Activated CD8-positive, alpha-beta memory T cell treated with anti-CD3 and anti-CD28 coated beads, Interleukin-2, amount 10 ng/mL, durations not matched to agents 7 days and 5 days (primary cell): Measurements from ENCODE around the gene KRTAP1-3. TPM values are rescaled to one million over a fixed set of nuclear protein-coding genes. Genes with fewer than 3 reads are reported as not detected.
"Not testable (repeated sequence)": the region's sequence is repeated elsewhere in the genome, so short reads cannot be mapped to it uniquely, and the experiment has no call there.

Source experiments
- ATAC-seq: fragments of 150-1000 bp; cut with Tn5 transposase; one replicate; pipeline ENCODE4 v1.10.0; 2021; ENCODE audit warnings: moderate library complexity
- CTCF ChIA-PET: fragments of 350-600 bp; sonication (Branson Sonifier 250); formaldehyde crosslinking; loops from one replicate; lab custom pipeline; 2021; ENCODE audit warnings: antibody characterized with exemption; lab: Charles Lee
- DNase-seq: peaks from one replicate; pipeline ENCODE4 v3.0.0-alpha.2; 2020
- H3K27ac Mint-ChIP-seq: one replicate; pipeline ENCODE4 v1.8.0; 2021; ENCODE audit warnings: mild to moderate bottlenecking, mixed read lengths
- H3K27me3 Mint-ChIP-seq: one replicate; pipeline ENCODE4 v1.8.0; 2021; ENCODE audit warnings: mixed read lengths
- H3K36me3 Mint-ChIP-seq: one replicate; pipeline ENCODE4 v1.8.0; 2021; ENCODE audit warnings: mild to moderate bottlenecking, mixed read lengths
- H3K4me1 Mint-ChIP-seq: one replicate; pipeline ENCODE4 v1.8.0; 2021; ENCODE audit warnings: mixed read lengths
- H3K4me3 Mint-ChIP-seq: one replicate; pipeline ENCODE4 v1.8.0; 2021; ENCODE audit warnings: mild to moderate bottlenecking, moderate library complexity, mixed read lengths
- H3K9me3 Mint-ChIP-seq: one replicate; pipeline ENCODE4 v1.8.0; 2022; ENCODE audit warnings: low read depth, mixed read lengths
- total RNA-seq, 2 experiments: library from RNA; stranded (reverse); gene quantifications; one replicate each; pipeline ENCODE4 v1.2.3, GENCODE V29; 2021

KRTAP1-3 gene
- total RNA-seq, 2 experiments from 2014 or later: not detected

DNA sequence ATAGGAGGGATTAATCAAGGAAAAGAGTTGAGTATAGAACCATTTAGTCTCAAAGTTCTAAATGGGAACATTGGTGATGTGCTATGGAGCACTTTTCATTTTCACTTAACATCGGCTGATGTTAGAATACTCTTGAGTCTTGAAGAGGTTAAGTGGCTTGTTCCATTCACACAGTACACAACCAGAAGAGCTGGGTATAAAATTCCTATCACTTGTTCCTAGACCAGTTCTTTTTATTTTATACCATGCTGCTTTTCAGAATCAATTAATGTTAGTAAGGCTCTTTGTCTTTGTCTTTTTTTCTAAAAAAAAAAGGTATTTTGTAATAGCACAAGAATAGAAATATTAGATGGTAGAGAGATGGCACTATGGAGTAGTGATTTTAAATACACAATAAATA is 8.3 kb upstream of the KRTAP1-3 start:
- peaks cover 21% of the 10 kb centered on the region for H3K27me3 Mint-ChIP-seq
- H3K36me3 Mint-ChIP-seq: no peaks in the 10 kb centered on the region
- CTCF ChIA-PET: no interaction called here

DNA sequence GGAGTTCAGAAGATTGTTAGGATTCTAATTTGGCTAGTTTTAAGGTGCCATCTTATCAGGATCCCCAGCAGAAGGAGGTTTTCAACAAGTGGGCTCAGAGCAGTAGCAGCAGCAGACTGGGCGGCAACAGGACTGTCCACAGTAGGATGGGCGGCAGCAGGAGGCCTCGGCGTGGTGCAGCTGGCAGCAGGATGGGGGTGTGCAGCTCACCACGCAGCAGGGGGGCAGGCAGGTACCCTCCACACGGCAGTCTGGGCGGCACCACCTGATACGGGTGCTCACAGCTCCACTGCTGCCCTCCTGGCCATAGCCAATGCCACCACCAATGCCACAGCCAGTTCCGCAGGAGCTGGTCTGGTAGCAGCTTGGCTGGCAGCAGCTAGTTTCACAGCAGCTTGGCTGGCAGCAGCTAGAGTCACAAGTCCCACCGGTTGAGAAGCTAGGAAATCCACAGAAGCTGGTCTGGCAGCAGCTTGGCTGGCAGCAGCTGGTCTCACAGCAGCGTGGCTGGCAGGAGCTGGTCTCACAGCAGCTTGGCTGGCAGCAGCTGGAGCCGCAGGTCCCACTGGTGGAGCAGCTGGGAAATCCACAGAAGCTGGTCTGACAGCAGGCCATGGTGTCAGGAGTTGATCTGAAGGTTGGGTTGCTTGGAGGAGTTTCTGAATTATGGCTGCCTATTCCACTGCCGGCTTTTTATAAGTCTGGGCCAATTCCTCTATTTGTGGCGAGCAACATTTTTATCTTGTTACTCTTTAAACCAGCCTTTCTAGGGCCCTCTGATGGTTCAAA is 6.3 kb upstream of the KRTAP1-3 start, which contains the start of gene KRTAP1-1:
Gene KRTAP1-1 (minus strand): TSS at position 668 of the 789 bp plus-strand sequence. CDS start 53 bp downstream, at position 615.
- H3K36me3 Mint-ChIP-seq, H3K4me3 Mint-ChIP-seq, ATAC-seq, H3K9me3 Mint-ChIP-seq, DNase-seq, H3K4me1 Mint-ChIP-seq, CTCF ChIA-PET, H3K27ac Mint-ChIP-seq: not testable (repeated sequence)
- peaks cover 19% of the 10 kb centered on the region for H3K27me3 Mint-ChIP-seq

More for the DNA sequence above, 8.3 kb upstream of the KRTAP1-3 start:
- H3K4me1 Mint-ChIP-seq: no peaks in the 10 kb centered on the region
- no peak overlapping the region for H3K27ac Mint-ChIP-seq
- no peak overlapping the region for H3K4me3 Mint-ChIP-seq
- H3K9me3 Mint-ChIP-seq: peaks cover 3% of the 10 kb centered on the region
- ATAC-seq (no peak), DNase-seq (no peak)

- CTCF ChIA-PET: no interaction called here
- H3K4me3 Mint-ChIP-seq: no peak overlapping the region
- H3K36me3 Mint-ChIP-seq: no peaks in the 10 kb centered on the region
- no peaks in the 10 kb centered on the region for H3K4me1 Mint-ChIP-seq
- H3K27ac Mint-ChIP-seq: no peak overlapping the region
- H3K27me3 Mint-ChIP-seq: peaks cover 20% of the 10 kb centered on the region
- H3K9me3 Mint-ChIP-seq: peaks cover 3% of the 10 kb centered on the region
- DNase-seq (no peak), ATAC-seq (no peak)
Observed at GRCh38 chr17:41037853-41038350, 3.2 kb upstream of the KRTAP1-3 start.

DNA sequence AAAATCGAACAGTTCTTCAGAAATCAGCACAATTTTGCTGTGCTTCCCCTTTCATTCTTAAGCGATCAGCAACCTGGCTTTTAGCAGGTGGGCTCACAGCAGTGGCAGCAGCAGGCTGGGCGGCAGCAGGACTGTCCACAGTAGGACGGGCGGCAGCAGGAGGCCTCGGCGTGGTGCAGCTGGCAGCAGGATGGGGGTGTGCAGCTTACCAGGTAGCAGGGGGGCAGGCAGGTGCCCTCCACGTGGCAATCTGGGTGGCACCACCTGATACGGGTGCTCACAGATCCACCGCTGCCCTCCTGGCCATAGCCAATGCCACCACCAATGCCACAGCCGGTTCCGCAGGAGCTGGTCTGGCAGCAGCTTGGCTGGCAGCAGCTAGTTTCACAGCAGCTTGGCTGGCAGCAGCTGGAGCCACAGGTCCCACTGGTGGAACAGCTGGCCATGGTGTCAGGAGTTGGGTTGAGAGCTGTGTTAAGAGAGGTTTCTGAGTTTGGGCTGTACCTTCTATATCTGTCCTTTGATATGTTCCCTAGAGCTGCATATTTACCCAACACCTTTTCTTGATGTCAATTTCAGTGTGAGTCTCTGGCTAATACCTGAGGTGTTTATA is 4.9 kb downstream of the KRTAP1-3 start, which contains the start of gene KRTAP1-4:
Gene KRTAP1-4 (minus strand): TSS at position 563 of the 613 bp plus-strand sequence. CDS start 117 bp downstream, at position 446.
- no peaks in the 10 kb centered on the region for H3K36me3 Mint-ChIP-seq
- no peaks in the 10 kb centered on the region for H3K4me1 Mint-ChIP-seq
- CTCF ChIA-PET: no interaction called here
- no peak within 1 kb of the TSS for H3K4me3 Mint-ChIP-seq
- H3K9me3 Mint-ChIP-seq: no peaks in the 10 kb centered on the region
- peaks cover 52% of the 10 kb centered on the region for H3K27me3 Mint-ChIP-seq
- H3K27ac Mint-ChIP-seq: no peak within 1 kb of the TSS
- no peak for DNase-seq
- ATAC-seq: no peak

DNA sequence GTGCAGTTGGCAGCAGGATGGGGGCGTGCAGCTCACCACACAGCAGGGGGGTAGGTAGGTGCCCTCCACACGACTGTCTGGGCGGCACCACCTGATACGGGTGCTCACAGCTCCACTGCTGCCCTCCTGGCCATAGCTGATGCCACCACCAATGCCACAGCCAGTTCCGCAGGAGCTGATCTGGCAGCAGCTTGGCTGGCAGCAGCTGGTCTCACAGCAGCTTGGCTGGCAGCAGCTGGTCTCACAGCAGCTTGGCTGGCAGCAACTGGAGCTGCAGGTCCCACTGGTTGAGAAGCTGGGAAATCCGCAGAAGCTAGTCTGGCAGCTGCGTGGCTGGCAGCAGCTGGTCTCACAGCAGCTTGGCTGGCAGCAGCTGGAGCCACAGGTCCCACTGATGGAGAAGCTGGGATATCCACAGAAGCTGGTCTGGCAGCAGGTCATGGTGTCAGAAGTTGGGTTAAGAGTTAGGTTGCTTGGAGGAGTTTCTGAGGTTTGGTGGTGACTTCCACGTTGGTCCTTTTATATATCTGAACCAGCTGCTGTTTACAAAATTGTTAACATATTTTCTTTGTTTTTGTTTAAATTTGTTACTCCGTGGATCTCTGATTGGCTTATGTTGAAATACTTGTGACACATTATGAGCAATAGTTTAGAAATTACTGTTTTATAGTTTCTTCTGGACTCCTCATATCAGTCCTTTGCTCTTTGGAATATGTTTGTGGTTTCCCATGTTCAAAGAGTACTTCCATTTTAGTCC is 7.8 kb downstream of the KRTAP1-3 start, which contains the start of gene KRTAP1-5:
Gene KRTAP1-5 (minus strand): TSS at position 494 of the 757 bp plus-strand sequence. CDS start 53 bp downstream, at position 441.
- DNase-seq (no peak), ATAC-seq (no peak)
- Mint-ChIP-seq H3K9me3 (no peaks in the 10 kb centered on the region), H3K36me3 (no peaks in the 10 kb centered on the region), H3K27me3 (peaks cover 49% of the 10 kb centered on the region), H3K4me3 (no peak within 1 kb of the TSS), H3K4me1 (no peaks in the 10 kb centered on the region), H3K27ac (no peak within 1 kb of the TSS)
- CTCF ChIA-PET: no interaction called here

DNA sequence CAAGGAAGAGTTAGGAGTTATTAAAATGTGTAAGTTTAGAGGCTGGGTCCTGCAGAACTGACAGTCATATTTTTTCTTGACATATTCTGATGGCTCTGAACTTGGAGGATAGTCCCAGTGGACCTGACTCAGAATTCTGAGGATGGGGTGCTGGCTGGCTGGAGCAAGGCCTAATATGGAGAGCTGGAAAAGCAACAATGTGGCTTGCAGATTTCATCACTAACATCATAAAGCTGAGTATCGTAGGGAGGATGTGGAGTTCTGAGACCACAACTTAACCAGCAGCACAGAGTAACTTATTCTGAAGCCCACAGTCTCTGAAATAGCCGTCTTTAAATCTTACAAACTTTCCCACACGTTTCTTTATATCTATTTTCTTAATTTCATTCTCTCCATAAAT is 10.0 kb downstream of the KRTAP1-3 start:
- CTCF ChIA-PET: no interaction called here
- Mint-ChIP-seq H3K36me3 (no peaks in the 10 kb centered on the region), H3K27ac (no peak overlapping the region), H3K4me1 (no peaks in the 10 kb centered on the region), H3K9me3 (no peaks in the 10 kb centered on the region), H3K4me3 (no peak overlapping the region), H3K27me3 (peaks cover 37% of the 10 kb centered on the region)
- ATAC-seq (no peak), DNase-seq (no peak)

- no peak overlapping the region for H3K4me3 Mint-ChIP-seq
- no peaks in the 10 kb centered on the region for H3K9me3 Mint-ChIP-seq
- no peaks in the 10 kb centered on the region for H3K36me3 Mint-ChIP-seq
- no peaks in the 10 kb centered on the region for H3K4me1 Mint-ChIP-seq
- CTCF ChIA-PET: no interaction called here
- peaks cover 17% of the 10 kb centered on the region for H3K27me3 Mint-ChIP-seq
- DNase-seq: no peak
- H3K27ac Mint-ChIP-seq: no peak overlapping the region
- ATAC-seq: no peak
Observed at GRCh38 chr17:41020336-41020735, 14.3 kb downstream of the KRTAP1-3 start.

GRCh38 chr17:41019415-41019814 is 15.3 kb downstream of the KRTAP1-3 start:
- CTCF ChIA-PET: interaction anchor here (0.7 kb wide), 1 partner anchor 45 kb away, joined by 3 read pairs; no protein-coding TSS in a partner anchor
- no peaks in the 10 kb centered on the region for H3K36me3 Mint-ChIP-seq

DNA sequence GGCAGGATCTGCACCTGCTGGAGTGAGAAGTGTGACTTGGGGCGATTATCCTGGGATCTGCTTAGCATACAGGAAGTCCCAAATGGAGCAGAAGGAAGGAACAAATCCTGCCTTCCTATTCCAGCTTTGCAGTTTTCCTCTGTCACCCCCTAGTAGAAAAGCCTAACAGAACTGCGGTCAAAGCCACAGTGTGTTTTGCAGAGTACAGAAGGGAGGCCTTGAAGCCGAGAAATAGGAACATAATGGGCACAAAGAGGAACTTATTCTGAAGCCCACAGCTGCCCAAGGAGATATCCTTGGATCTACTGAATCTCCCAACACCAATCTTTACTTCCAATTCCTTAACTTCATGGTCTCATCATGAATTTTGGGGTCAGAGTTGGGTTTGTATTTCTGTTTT is 16.1 kb downstream of the KRTAP1-3 start:
- Mint-ChIP-seq H3K4me3 (no peak overlapping the region), H3K4me1 (no peaks in the 10 kb centered on the region), H3K9me3 (no peaks in the 10 kb centered on the region), H3K27ac (no peak overlapping the region), H3K27me3 (peaks cover 13% of the 10 kb centered on the region), H3K36me3 (no peaks in the 10 kb centered on the region)
- ATAC-seq (no peak), DNase-seq (no peak)
- CTCF ChIA-PET: no interaction called here

More at GRCh38 chr17:41019415-41019814, 15.3 kb downstream of the KRTAP1-3 start:
- Mint-ChIP-seq H3K9me3 (no peaks in the 10 kb centered on the region), H3K27ac (no peak overlapping the region), H3K27me3 (peaks cover 15% of the 10 kb centered on the region), H3K4me1 (no peaks in the 10 kb centered on the region), H3K4me3 (no peak overlapping the region)
- DNase-seq: no peak
- ATAC-seq: no peak

DNA sequence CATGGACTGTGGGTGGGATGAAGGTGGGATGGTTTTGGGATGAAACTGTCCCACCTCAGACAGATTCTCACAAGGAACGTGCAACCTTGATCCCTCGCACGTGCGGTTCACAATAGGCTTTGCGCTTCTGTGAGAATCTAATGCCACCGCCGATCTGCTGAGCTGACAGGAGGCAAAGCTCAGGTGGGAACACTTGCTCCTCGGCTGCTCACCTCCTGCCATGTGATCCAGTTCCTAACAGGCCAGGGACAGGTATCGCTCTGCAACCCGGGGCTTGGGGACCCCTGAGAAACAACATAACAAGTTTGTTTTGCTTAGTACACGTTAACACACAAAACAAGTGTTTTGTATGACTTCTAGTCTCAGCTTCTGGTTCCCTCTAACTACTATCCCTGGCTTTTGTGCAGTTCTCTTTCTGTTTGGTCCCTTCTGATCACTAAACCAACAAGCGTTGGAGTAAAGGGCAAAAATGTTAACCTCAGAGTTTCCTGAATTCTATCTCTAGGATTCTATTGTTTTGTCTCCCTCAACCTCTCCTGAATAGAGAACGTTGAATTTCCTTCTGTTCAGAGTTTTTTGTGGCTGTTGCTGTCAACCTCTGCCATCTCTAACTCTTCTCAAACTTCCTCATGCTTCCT is 18.0 kb downstream of the KRTAP1-3 start:
- CTCF ChIA-PET: no interaction called here
- ATAC-seq: no peak

GRCh38 chr17:41015454-41015853 is 19.2 kb downstream of the KRTAP1-3 start:
- Mint-ChIP-seq H3K27ac (no peak overlapping the region), H3K4me1 (no peaks in the 10 kb centered on the region), H3K4me3 (no peak overlapping the region), H3K27me3 (peaks cover 17% of the 10 kb centered on the region), H3K9me3 (no peaks in the 10 kb centered on the region), H3K36me3 (no peaks in the 10 kb centered on the region)
- ATAC-seq: no peak
- CTCF ChIA-PET: no interaction called here
- no peak for DNase-seq

More for the DNA sequence above, 18.0 kb downstream of the KRTAP1-3 start:
- no peak overlapping the region for H3K4me3 Mint-ChIP-seq
- H3K27ac Mint-ChIP-seq: no peak overlapping the region
- H3K9me3 Mint-ChIP-seq: no peaks in the 10 kb centered on the region
- no peaks in the 10 kb centered on the region for H3K36me3 Mint-ChIP-seq
- H3K4me1 Mint-ChIP-seq: no peaks in the 10 kb centered on the region
- DNase-seq: no peak
- H3K27me3 Mint-ChIP-seq: peaks cover 14% of the 10 kb centered on the region

GRCh38 chr17:41013606-41014005 is 21.1 kb downstream of the KRTAP1-3 start:
- no peak overlapping the region for H3K4me3 Mint-ChIP-seq
- DNase-seq: no peak
- H3K27me3 Mint-ChIP-seq: peaks cover 23% of the 10 kb centered on the region
- H3K36me3 Mint-ChIP-seq: no peaks in the 10 kb centered on the region
- no peaks in the 10 kb centered on the region for H3K4me1 Mint-ChIP-seq
- H3K27ac Mint-ChIP-seq: no peak overlapping the region
- CTCF ChIA-PET: interaction anchor here (0.9 kb wide), 1 partner anchor 13 kb away, joined by 3 read pairs; no protein-coding TSS in a partner anchor
- H3K9me3 Mint-ChIP-seq: no peaks in the 10 kb centered on the region
- ATAC-seq: no peak

DNA sequence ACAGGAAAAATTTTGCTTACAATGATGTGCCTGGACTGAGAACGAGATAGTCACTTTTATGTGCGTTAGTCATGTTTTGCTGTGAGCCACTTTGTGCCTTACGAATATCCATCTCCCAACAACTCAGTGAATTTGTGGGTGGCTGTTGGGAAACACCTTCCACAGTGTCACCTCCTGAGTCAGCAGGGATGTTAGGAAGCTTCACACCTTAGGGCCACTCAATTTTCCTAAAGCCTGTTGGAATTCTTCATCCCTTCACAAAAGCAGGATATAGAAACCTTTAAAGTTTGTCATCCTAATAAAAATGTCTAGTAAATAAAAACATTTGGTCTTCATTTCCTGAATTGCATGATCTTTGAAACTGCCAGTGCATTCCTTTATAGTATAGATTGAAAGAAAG is 21.5 kb downstream of the KRTAP1-3 start:
- CTCF ChIA-PET: no interaction called here
- no peak overlapping the region for H3K27ac Mint-ChIP-seq
- peaks cover 25% of the 10 kb centered on the region for H3K27me3 Mint-ChIP-seq
- DNase-seq (no peak), ATAC-seq (no peak)
- no peaks in the 10 kb centered on the region for H3K4me1 Mint-ChIP-seq
- H3K36me3 Mint-ChIP-seq: no peaks in the 10 kb centered on the region
- H3K9me3 Mint-ChIP-seq: no peaks in the 10 kb centered on the region
- H3K4me3 Mint-ChIP-seq: no peak overlapping the region
